ENCODE data around the gene IRX4.

IRX4 gene

GRCh38 chr5:1913578-1913977 lies 30.9 kb upstream of the IRX4 start:
- DNase-seq (ENCODE audit: low read depth), result no peak

DNA sequence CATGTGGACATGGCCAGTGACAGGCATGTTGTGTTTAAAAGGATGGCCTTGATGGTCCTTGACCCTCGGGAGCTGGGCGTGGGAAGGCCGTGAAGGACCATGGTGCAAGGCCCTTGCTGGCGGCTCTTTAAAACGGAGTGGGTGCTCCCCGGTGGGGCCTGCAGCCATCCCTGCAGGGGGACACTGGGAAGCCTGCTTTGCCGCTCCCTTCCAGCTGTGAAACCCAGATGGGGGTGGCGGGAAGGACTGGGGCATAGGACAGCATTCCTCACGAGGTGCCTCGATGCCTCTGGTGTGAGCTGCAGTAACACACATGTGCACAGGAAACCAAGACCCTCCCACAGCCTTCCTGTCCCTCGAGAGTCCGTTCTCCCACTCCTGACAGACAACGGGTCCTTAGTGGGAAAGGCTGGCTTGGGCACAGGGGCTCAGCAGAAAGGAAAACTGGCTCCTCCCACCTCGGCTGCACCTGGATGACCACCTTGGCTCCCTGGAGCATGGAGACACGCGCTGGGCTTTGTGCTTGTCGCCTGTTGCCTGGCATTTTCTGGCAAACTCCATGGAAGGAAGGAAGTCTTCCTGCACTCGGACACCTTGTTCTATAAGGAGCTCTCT lies 30.3 kb upstream of the IRX4 start:
- DNase-seq (ENCODE audit: low read depth), result no peak

DNA sequence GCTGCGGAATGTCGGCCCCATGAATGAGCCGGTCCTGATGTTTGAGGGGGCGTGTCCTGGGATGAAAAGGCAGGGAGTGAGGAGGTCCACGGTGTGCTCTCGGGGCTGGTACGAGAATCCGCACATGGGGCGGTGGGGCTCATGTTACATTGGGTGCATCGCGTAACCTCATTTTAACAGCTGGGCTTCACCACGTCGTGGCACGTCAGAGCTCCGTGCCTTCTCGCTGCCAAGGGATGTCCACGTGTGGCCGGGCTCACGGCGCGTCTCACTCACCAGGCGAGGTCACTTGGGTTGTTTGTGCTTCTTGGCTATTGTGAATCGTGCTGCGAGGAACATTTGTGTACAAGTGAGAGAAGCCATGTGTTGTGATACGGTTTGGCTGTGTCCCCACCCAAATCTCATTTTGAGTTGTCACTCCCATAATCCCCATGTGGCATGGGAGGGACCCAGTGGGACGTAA lies 29.1 kb upstream of the IRX4 start:
- DNase-seq (ENCODE audit: low read depth), result no peak

- no peak for DNase-seq (ENCODE audit: low read depth)
These were observed 28.4 kb upstream of the IRX4 start for GRCh38 chr5:1910861-1911772.

DNA sequence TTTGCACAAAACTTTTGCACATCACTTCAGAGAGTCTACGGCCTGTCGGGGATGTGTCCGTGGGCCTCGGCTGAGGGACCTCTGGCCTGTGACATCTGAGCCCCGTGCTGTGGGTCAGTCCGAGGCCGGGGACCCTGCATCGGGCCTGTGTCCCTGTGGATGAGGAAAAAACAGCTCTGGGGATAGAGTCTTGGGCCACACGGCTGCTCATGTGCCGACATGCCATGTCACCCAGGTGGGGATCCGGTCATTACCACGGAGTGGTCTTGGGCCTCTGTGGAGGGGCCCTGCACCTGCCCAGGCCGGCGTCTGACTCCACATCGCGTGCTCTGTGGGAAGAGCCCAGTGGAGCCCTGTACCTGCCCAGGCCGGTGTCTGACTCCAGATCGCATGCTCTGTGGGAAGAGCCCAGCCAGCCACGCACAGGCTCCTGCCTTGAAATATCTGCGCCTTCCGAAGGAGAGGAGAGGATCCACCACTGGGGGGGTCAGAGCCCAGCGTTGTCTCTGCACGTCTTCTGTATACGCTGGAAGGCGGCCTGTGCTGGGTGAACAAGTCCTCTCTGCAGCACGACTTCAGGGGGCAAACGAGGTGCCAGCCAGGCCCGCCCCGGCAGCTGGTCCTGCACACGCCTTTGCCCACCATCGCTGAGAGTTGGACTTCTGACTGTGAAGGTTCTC lies 27.5 kb upstream of the IRX4 start:
- no peak for DNase-seq (ENCODE audit: low read depth)

- DNase-seq (ENCODE audit: low read depth), result no peak
These were observed 26.7 kb upstream of the IRX4 start for GRCh38 chr5:1909346-1909985.

DNA sequence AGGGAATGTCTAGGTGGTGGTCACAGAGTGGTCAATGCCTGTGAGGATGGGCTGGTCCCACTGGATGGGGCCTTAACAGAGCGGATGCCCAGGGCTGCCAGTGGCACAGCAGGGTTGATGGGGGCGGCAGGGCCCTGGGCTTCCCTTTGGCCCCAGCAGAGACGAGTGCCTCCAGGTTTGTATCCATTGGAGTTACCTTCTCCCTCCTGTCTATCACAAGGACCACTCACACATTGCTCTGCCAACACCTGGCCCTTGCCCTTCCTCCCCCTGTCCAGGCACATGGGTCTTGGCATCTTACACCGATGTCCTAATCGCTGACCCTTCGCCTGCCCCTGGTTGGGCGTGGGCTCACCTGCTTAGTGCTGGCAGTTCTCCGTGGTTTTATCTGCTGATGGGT lies 26.2 kb upstream of the IRX4 start:
- DNase-seq (ENCODE audit: low read depth), result no peak

DNA sequence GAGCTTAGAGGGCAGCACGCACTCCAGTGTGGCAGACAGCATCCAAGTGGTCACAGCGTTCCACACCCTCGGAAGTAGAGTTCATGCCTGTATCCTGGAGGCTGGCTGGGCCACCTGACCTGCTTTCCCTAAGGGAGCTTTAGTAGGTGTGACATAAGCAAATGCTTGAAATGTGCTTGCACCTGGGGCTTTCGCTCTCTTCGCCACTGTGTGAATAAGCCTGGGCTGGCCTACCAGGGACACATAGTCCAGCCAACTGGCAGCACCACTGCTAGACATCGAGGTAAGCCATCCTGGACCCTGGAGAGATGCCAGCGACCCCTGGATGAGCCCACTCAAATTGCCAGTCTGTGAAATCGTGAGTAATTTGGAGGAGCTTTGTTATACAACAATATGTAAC lies 24.9 kb upstream of the IRX4 start:
- no peak for DNase-seq (ENCODE audit: low read depth)

- no peak for DNase-seq (ENCODE audit: low read depth)
These were observed 22.4 kb upstream of the IRX4 start for GRCh38 chr5:1905108-1905507.

DNA sequence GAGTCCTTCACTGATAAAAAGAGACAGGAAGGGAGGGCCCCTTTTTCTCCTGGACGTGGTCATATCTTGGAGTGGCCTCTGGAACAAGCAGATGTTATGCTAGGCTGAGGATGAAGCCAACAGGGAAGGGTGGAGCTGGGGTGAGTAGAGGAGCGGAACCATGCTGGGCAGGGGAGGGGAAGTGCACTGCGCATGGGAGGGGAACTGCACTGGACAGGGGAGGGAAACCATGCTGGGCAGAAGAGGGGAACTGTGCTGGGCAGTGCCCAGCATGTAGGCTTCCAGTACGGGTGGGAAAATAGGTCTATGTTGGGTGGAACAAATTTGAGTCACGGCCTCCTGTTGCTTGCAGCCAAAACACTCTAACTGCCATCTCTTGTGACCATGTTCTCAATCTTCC lies 19.3 kb upstream of the IRX4 start:
- DNase-seq (ENCODE audit: low read depth), result no peak

GRCh38 chr5:1901061-1901460 lies 18.3 kb upstream of the IRX4 start:
- DNase-seq (ENCODE audit: low read depth), result no peak

GRCh38 chr5:1899201-1899600 lies 16.5 kb upstream of the IRX4 start:
- no peak for DNase-seq (ENCODE audit: low read depth)

DNA sequence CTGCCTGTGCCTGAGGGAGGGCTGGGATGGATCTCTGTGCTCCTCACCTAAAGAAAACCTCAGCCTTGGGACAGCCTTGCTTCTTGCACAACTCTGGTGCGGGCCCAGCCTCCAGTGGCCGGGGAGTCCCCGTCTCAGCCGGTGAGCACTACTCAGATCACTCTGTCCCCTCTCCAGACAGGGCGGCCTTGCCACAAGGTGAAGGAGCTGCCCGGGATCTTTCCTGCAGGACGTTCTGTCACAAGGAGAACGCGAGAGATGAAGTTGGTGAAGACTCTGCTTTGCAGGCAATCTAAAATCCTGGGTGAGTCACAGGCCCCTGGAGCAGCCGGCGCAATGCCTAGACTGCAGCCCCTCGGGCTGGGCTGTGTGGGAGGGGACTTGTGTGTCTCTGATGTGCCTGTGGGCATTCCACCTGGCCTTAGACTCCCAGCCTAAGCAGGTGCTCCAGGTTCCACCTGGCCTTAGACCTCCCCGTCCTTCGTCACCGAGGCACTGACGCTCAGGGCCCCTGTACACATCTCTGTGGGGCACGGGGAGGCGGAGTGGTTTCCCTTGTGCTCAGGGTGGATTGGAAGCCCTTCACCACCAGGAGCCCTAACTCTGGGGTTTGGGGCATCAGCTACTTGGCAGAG lies 15.2 kb upstream of the IRX4 start:
- DNase-seq (ENCODE audit: low read depth), result no peak

GRCh38 chr5:1897386-1897785 lies 14.7 kb upstream of the IRX4 start:
- DNase-seq (ENCODE audit: low read depth), result no peak

DNA sequence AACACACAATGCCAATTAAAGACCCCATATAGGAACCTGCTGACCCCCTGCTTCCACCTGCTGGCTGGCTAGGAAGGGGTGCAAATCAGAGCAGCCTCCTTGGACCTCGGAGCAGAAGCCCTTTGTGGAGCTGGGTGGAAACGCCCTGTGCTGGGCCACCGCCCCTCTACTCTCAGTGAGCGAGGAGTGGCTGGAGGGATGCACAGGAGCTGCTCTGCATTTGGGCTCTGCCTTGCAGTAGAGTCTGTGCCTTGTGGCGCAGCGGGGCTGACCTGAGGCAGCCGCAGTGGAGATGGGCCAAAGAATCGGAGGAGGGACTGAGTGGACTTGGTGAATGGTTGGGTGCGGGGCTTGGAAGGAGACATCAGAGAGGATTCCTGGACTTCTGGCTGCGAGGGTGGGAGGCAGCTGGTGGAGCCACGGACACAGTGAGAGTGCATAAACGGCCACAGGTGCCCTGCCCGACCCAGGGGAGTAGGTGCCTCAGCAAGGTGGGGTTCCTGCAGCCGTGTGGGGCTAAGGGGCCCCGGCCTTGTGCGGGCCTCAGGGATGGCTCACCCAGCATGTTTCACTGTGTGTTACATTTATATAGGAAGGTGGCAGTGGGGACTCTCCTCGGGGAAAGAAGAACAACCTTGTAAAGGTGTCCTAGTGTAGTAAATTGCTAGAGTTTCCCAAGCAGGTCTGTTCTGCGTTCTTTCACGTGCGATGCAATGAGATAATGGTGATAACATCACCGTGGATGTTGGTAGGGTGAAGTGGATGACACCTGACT lies 14.1 kb upstream of the IRX4 start:
- DNase-seq (ENCODE audit: low read depth), result no peak

GRCh38 chr5:1895739-1896420 lies 13.2 kb upstream of the IRX4 start:
- no peak for DNase-seq (ENCODE audit: low read depth)

DNA sequence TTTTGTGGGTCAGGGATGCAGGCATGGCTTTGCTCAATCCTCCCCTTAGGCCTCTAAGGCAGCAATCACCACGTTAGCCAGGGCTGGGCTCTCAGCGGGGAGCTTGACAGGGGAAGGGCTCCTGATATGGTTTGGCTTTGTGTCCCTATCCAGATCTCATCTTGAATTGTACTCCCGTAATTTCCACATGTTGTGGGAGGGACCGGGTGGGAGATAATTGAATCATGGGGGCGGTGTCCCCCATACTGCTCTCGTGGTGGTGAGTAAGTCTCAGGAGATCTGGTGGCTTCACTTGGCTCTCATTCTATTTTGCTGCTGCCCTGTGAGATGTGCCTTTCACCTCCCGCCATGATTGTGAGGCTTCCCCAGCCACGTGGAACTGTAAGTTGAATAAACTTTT lies 11.5 kb upstream of the IRX4 start:
- DNase-seq (ENCODE audit: low read depth), result no peak

DNA sequence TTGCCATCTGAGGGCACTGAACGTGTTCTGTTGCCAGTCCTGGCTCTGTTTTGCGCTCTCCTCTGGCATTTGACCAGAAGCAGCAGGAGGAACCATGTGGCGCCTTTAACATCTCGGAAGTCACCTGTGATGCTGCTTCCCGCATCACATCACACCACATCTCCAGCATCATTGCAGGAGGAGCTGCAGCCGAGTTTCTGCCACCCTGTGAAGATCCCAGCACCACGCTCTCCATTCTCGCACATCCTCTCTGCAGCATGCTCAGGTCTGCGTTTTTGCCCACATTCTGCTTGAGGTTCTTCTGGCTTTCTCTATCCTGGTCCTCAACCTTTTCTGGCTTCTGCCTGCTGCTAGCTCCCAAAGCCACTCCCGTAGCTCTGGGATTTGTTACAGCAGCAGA lies 11.0 kb upstream of the IRX4 start:
- no peak for DNase-seq (ENCODE audit: low read depth)

GRCh38 chr5:1892685-1893445 lies 10.1 kb upstream of the IRX4 start:
- DNase-seq (ENCODE audit: low read depth), result no peak

GRCh38 chr5:1892211-1892610 lies 9.5 kb upstream of the IRX4 start:
- no peak for DNase-seq (ENCODE audit: low read depth)

Measured in T follicular helper cell (primary cell).